CD4-positive, alpha-beta T cell treated with Interleukin-17A for 4 hours (primary cell): ENCODE results near the gene RAP1A.
"Not testable (repeated sequence)": the region's sequence is repeated elsewhere in the genome, so short reads cannot be mapped to it uniquely, and the experiment has no call there.

Experiments used
- DNase-seq: peaks from one replicate; pipeline ENCODE4 v3.0.0-alpha.2; 2020; ENCODE audit warnings: mixed read lengths

The RAP1A gene

GRCh38 chr1:111738436-111739193 lies 119.0 kb downstream of the RAP1A start:
- DNase-seq, result peak; percentile 48

DNA sequence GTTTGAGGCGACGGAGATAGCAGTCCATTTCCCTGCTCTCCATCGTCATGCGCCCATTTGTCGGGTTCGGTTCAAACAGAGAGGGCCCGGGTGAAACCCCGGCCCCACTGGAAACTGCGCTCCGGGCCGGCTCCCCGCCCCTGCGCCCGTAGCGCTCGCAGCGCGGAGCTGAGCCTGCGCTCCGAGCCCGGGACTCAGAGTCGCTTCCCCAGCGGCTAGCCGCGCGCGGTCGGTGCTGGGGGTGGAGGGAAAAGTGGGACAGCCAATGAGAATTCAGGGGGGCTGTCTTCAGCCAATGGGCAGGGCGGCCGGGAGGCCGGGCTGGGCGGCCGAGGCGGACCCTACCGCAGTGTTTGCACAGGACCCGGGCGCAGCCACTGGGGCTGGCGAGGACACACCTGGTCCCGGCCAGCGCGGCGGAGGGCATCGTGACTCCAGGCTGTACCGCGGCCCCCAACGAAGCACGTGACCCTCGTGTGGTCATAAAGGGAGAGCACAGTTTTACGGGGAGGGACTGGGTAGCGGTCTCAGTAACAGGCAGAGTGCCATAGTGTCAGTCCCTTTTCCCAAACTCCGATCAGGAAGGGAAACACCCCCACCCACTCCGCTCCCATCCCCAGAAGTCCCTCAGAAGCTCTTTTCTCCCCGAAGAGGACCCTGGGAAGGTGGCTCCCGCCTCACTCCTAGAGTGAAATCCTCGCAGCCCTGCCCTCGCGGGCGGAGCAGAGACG lies 119.8 kb downstream of the RAP1A start, which contains the start of gene INKA2:
INKA2 (minus strand) TSS at position 202 of the 731 bp plus-strand sequence; CDS start at position 49, 153 bp downstream.
- peak; percentile 74 for DNase-seq

- peak; percentile 27 for DNase-seq
Observed at GRCh38 chr1:111739925-111740765, 120.6 kb downstream of the RAP1A start.

- not testable (repeated sequence) for DNase-seq
Observed at GRCh38 chr1:111742292-111742691, 122.7 kb downstream of the RAP1A start.

DNA sequence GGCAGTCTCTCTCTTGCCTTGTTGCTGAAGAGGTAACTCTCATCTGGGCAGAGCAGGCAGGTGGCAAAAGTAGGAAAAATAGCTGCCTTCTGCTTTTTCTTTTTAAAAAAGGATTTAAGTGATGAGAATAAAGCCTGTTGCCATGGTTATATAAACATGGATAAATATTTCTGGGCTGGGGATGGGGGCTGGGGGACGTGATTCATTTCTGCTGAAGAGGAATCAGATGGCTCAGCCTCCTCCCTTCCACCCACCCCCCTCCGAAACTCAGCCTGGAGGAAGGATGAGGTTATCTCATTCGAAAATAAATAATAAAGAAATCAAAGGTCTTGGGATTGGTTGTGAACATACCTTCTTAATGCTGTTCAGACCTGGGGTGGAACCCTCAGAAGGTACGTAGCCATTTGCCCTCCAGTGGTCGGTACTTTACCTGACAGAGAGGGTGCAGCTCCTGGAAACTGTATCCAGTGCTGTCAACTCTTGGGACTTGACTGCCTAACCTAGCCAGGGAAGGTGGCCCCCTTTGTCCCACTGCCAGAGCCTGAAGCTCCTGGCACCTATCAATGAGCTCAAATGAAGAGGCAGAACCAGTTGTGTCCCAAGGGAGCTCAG lies 123.5 kb downstream of the RAP1A start:
- DNase-seq, result no peak

GRCh38 chr1:111743679-111744101 lies 124.1 kb downstream of the RAP1A start:
- no peak for DNase-seq

DNA sequence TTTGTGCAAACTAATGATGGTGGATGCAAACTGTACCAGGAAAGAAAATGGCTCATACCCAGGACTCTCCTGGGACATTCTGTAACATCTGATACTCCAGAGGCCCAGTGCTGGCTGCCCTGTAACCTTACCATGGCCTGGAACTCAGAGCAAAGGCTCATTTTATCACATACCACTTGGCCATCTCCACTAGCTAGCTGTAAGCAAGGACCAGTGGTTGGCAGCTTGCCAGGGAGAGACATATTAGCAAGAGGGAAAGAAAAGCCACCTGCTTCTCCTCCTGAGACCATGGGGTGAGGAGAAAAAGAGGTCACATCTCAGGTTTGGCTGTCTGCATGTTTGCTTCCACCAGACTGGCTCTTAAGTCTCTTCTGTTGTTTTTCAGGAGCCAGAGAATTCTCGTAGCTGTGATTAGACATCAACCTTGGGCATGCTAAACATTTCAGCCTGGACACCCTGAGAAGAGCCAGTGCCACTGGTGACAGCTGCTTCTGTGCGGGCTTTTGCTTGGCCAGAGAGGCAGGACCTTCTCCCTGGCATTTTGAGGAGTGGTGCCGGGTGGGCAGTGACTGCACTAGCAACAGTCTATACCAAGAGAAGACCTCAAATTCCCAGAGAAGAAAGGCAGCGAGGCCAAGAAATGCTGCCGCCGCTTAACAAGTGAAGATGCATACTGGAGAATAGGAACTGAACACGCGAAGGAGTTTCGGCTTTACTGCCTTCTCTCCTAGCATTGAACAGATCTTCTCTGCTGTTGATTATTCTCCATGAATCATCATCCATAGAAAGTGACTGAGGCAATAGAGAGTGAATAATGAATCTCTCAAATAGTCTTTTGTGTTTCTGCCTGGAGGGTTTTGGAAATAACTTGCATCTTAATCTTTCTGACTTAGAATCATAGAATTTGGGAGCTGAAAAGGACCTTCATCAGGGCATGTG lies 126.4 kb downstream of the RAP1A start:
- no peak for DNase-seq

- no peak for DNase-seq
Observed at GRCh38 chr1:111746614-111746999, 127.0 kb downstream of the RAP1A start.

DNA sequence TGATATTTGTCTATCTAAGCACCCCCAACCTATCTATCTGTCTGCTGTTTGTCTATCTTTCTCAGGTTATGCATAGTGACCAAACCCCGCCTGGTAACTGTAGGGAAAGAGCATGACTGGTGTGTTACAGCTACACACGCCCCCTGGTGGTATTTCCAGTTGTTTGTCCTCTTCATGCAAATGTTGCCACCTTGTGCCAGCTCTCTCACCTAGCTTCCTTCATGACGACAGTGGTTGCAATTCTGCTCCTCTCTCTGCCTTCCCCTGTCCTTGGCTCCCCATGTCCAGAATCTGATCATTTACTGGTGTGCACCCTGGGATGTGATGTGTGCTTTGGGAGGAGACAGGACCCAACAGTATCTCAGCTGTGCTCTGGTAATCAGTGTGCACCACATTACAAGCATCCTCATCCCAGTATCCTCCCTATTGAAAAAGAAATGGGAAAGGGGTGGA lies 127.7 kb downstream of the RAP1A start:
- DNase-seq, result peak; percentile 82

DNA sequence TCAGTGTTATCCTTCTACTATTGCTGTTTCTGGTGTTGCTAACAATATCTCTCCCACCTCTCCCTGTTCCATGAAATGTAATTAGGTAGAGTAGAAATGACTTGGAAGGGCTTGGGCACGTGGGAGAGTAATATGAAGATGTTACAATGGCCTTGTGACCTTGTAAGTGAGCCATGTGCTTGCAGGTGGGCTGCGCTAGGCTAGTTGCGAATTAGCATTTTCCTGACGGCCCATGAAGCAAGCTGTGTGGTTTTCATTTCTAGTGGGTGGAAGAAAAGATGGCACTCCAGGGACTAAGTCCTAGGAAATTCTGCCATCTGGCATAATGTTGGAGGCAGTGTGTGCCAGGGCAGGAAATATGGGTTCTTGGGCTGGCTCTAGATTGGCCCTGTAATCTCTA lies 128.4 kb downstream of the RAP1A start:
- DNase-seq, result no peak

- no peak for DNase-seq
Observed at GRCh38 chr1:111749628-111750027, 130.0 kb downstream of the RAP1A start.

- no peak for DNase-seq
Observed at GRCh38 chr1:111750856-111751255, 131.3 kb downstream of the RAP1A start.

GRCh38 chr1:111751906-111752575 lies 132.5 kb downstream of the RAP1A start:
- no peak for DNase-seq

- peak; percentile 50 for DNase-seq
Observed at GRCh38 chr1:111754984-111755330, 135.4 kb downstream of the RAP1A start.

- DNase-seq, result peak; percentile 96
Observed at GRCh38 chr1:111755331-111756123, 135.9 kb downstream of the RAP1A start, which contains the start of gene DDX20. TSS of gene DDX20 (plus strand) at chr1:111755901. CDS start at chr1:111755925, 24 bp downstream.

DNA sequence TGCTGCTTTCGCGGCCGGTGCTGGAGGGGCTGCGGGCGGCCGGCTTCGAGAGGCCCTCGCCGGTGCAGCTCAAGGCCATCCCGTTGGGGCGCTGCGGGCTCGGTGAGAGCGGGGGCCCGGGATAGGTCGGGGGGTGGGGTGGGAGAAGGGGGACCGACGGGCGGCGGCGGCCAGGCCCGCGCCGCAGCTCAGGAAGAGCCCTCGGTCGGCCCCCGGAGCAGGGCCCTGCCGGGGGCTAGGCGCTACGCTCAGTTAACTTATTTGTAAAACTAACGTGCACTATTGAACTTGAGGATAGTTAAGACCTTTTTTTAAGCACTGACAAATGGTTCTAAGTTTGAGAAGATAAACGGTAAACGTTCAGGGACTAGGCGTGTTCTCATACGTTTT lies 136.5 kb downstream of the RAP1A start:
- DNase-seq, result no peak

GRCh38 chr1:111758373-111758772 lies 138.8 kb downstream of the RAP1A start:
- DNase-seq, result no peak

DNA sequence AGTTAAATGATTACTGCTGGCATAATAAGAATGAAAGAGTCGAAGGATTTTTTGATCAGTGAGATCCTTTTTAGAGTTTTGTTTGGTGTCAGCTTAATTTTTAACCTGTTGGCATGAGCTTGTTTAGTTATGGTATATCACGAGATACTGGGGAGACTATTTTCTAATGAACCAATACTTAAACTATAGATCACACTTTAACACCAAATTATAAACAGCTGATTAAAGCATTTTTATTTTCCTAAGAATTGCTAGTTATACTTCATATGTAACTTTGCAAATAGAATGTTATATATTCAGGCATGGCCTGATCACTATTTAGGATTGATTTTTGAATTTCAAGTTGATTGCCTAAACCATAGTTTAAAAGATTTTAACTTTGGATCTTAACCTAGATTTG lies 142.1 kb downstream of the RAP1A start:
- no peak for DNase-seq

GRCh38 chr1:111762332-111762731 lies 142.7 kb downstream of the RAP1A start:
- DNase-seq, result no peak
